ENCODE results near the gene BMF. TPM values are rescaled to one million over a fixed set of nuclear protein-coding genes. Genes with fewer than 3 reads are reported as not detected.
A peak's percentile ranks its signal among the peaks of the same experiment; 100 is the strongest.
"Not testable (repeated sequence)": the region's sequence is repeated elsewhere in the genome, so short reads cannot be mapped to it uniquely, and the experiment has no call there.

Gene BMF
- polyA plus RNA-seq, 2 of the 4 experiments (the other 2 are of a cell fraction) = 1.4 to 1.6 TPM

GRCh38 chr15:40080104-40080503, 28.6 kb downstream of the BMF start:
- Histone ChIP-seq H3K9me3 (no peaks in the 10 kb centered on the region), H3K27ac (no peak overlapping the region), H3K4me3 (no peak overlapping the region), H3K4me1 (peaks cover 18% of the 10 kb centered on the region), H3K4me2 (no peak overlapping the region)
- no peak for FAIRE-seq
- DNase-seq (ENCODE audit: low read depth in 1 of 2, low spot score in 1 of 2) = no peak
- CTCF ChIA-PET = interaction anchor here (2.5 kb wide), 1 partner anchor 24 kb away, joined by 10 read pairs; no protein-coding TSS in a partner anchor
- 36% methylated on average over 1 of the region's 1 CpG for WGBS (ENCODE audit: missing lambda C conversion rate)
- no peak for ATAC-seq
- TF ChIP-seq ZC3H11A (IDR thresholded peaks at IDR 0.05) (no peak), FOSL2 (IDR thresholded peaks at IDR 0.05) (no peak), FOSL2 (CRISPR knock-in tag; IDR thresholded peaks at IDR 0.05) (no peak), HOXA7 (CRISPR knock-in tag; IDR thresholded peaks at IDR 0.05) (no peak), RARB (CRISPR knock-in tag; IDR thresholded peaks at IDR 0.05) (no peak), RFX5 (IDR thresholded peaks at IDR 0.05) (no peak), ELK1 (IDR thresholded peaks at IDR 0.05; ENCODE audit: low read depth, low read length) (no peak), EP300 (IDR thresholded peaks at IDR 0.05) (no peak)
- POLR2A ChIA-PET = no interaction called here

- H3K9me3 ChIP-seq = no peaks in the 10 kb centered on the region
- DNase-seq (ENCODE audit: low read depth in 1 of 2, low spot score in 1 of 2) (no peak), FAIRE-seq (no peak), ATAC-seq (no peak)
- H3K4me2 ChIP-seq = no peak overlapping the region
- no peak overlapping the region for H3K4me3 ChIP-seq
- ChIA-PET POLR2A (no interaction called here), CTCF (interaction anchor here (2.5 kb wide), 1 partner anchor 25 kb away, joined by 10 read pairs; no protein-coding TSS in a partner anchor)
- TF ChIP-seq TP53 (CRISPR knock-in tag; IDR thresholded peaks at IDR 0.05) = no peak
- no peak for TF ChIP-seq PBX3 (IDR thresholded peaks at IDR 0.05)
- no peak for TF ChIP-seq KDM1A (IDR thresholded peaks at IDR 0.05; ENCODE audit: low read depth)
- no peak for TF ChIP-seq REST (IDR thresholded peaks at IDR 0.05)
- no peak for TF ChIP-seq EHF (CRISPR knock-in tag; IDR thresholded peaks at IDR 0.05)
- 92% methylated on average over 6 of the region's 6 CpGs for WGBS (ENCODE audit: missing lambda C conversion rate)
- peaks cover 20% of the 10 kb centered on the region for H3K4me1 ChIP-seq
- H3K27ac ChIP-seq = no peak overlapping the region
These were observed 29.2 kb downstream of the BMF start for GRCh38 chr15:40079456-40079855.

GRCh38 chr15:40075298-40076044, 33.2 kb downstream of the BMF start:
- POLR2A ChIA-PET = no interaction called here
- Histone ChIP-seq H3K4me1 (peaks cover 8% of the 10 kb centered on the region), H3K27ac (peak overlapping the region; percentile 19 to 78; a peak in 5 of 6 replicates), H3K4me3 (no peak overlapping the region), H3K4me2 (0 out of 3 replicates have a peak overlapping the region, but pooled peaks have one; percentile 29), H3K9me3 (no peaks in the 10 kb centered on the region)
- ATAC-seq (no peak; a peak in 1 of 6 replicates), DNase-seq (ENCODE audit: low read depth in 1 of 2, low spot score in 1 of 2) (no peak), FAIRE-seq (no peak)
- CTCF ChIA-PET = interaction anchor here (1.2 to 2.7 kb wide), 4 partner anchors 9 to 30 kb away, joined by 3 to 7 read pairs (median 4); no protein-coding TSS in a partner anchor
- WGBS (ENCODE audit: missing lambda C conversion rate) = 81% methylated on average over 18 of the region's 18 CpGs
- TF ChIP-seq MAFK (IDR thresholded peaks at IDR 0.05; ENCODE audit: partially characterized antibody) = peak; percentile 86
- no peak for TF ChIP-seq RAD21 (conservative IDR thresholded peaks at IDR 0.05 in 1 of 2, IDR thresholded peaks at IDR 0.05 in 1 of 2)
- TF ChIP-seq HEYL (CRISPR knock-in tag; IDR thresholded peaks at IDR 0.05) = no peak
- peak; percentile 44; the same call in 1 of the 2 replicates for TF ChIP-seq NFE2L2 (conservative IDR thresholded peaks at IDR 0.05; ENCODE audit: low read length)

- DNase-seq (ENCODE audit: low read depth in 1 of 2, low spot score in 1 of 2); H3K9me3 ChIP-seq; ATAC-seq; POLR2A ChIA-PET; H3K4me3 ChIP-seq; H3K4me2 ChIP-seq; FAIRE-seq: not testable (repeated sequence)
- H3K27ac ChIP-seq = peak overlapping the region in 1 of 2 experiments; percentile 78; a peak in 3 of 6 replicates
- WGBS (ENCODE audit: missing lambda C conversion rate) = no CpG with 5 or more reads among the region's 27 CpGs
- peaks cover 14% of the 10 kb centered on the region for H3K4me1 ChIP-seq
- CTCF ChIA-PET = interaction anchor here (1.2 to 2.7 kb wide), 3 partner anchors 28 to 143 kb away, joined by 3 to 7 read pairs (median 3); no protein-coding TSS in a partner anchor
These were observed 34.0 kb downstream of the BMF start for GRCh38 chr15:40074656-40075055.

GRCh38 chr15:40073716-40074490, 34.8 kb downstream of the BMF start:
- FAIRE-seq; H3K4me2 ChIP-seq; H3K4me3 ChIP-seq; H3K27ac ChIP-seq; ATAC-seq; DNase-seq (ENCODE audit: low read depth in 1 of 2, low spot score in 1 of 2); POLR2A ChIA-PET; H3K9me3 ChIP-seq: not testable (repeated sequence)
- peaks cover 21% of the 10 kb centered on the region for H3K4me1 ChIP-seq
- CTCF ChIA-PET = interaction anchor here (1.2 to 2.7 kb wide), 2 partner anchors 29 to 144 kb away, joined by 3 to 7 read pairs; no protein-coding TSS in a partner anchor
- WGBS (ENCODE audit: missing lambda C conversion rate) = 93% methylated on average over 31 of the region's 34 CpGs
